GM12865 (cell line): ENCODE results near the gene NOBOX.

Experiments
- DNase-seq: peaks from one replicate; pipeline ENCODE4 v3.0.0; 2010; ENCODE audit warnings: low read depth
- H3K4me3 ChIP-seq: 2 replicates; pipeline ENCODE4 v1.5.1; 2011; ENCODE audit warnings: mild to moderate bottlenecking, low read depth, low read length, control low read depth
- TF ChIP-seq, protein P1 (sequence below): IDR thresholded peaks from 2 replicates; pipeline ENCODE4 v1.5.1; 2011; ENCODE audit warnings: low read length, control low read depth, low read depth, inconsistent platforms; ENCODE audit not compliant: insufficient read depth; ENCODE audit errors: missing control alignments

Gene NOBOX

GRCh38 chr7:144403649-144404061 lies at the start of gene NOBOX:
Gene NOBOX (minus strand): TSS chr7:144403693.
- no peak within 1 kb of the TSS for H3K4me3 ChIP-seq
- TF ChIP-seq, protein P1, sequence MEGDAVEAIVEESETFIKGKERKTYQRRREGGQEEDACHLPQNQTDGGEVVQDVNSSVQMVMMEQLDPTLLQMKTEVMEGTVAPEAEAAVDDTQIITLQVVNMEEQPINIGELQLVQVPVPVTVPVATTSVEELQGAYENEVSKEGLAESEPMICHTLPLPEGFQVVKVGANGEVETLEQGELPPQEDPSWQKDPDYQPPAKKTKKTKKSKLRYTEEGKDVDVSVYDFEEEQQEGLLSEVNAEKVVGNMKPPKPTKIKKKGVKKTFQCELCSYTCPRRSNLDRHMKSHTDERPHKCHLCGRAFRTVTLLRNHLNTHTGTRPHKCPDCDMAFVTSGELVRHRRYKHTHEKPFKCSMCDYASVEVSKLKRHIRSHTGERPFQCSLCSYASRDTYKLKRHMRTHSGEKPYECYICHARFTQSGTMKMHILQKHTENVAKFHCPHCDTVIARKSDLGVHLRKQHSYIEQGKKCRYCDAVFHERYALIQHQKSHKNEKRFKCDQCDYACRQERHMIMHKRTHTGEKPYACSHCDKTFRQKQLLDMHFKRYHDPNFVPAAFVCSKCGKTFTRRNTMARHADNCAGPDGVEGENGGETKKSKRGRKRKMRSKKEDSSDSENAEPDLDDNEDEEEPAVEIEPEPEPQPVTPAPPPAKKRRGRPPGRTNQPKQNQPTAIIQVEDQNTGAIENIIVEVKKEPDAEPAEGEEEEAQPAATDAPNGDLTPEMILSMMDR: no peak
- DNase-seq: no peak

DNA sequence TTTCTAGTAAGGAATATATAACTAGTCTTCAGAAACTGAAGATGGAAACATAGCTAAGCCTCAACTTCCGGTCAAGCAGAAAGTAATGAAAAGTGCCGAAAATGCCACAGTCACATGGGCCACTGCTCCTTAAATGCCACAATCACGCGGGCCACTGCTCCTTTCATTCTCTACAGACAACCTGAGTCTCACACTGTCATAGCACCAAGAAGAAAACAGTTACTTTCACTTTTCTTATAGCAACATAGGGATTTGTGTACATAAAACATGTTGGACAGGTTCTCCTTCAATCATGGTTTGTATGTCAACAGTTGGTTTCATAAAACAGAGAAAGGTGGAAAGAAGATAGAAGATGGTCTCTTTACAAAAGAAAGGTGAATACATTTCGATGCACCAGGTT lies 48.6 kb upstream of the NOBOX start:
- peak; percentile 24 for DNase-seq
- H3K4me3 ChIP-seq: no peak overlapping the region
- TF ChIP-seq, protein P1: no peak

DNA sequence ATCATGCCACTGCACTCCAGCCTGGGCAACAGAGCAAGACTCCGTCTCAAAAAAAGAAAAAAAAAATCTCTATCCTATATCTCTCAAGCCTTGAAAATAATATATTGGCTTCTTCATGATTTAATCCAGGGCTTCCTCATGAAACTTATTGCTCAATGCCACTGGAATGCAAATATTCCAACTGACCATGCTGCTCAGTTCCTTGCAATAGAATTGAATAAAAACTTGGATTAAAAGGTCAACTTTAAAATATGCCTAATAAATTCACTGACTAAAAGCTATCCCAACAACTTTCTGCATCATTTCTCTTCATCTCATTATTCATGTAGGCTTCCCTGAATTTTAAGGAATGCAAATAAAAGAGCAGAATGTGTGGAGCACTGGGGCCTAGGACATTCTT lies 42.1 kb upstream of the NOBOX start:
- H3K4me3 ChIP-seq: no peak overlapping the region
- DNase-seq: no peak
- TF ChIP-seq, protein P1: no peak

DNA sequence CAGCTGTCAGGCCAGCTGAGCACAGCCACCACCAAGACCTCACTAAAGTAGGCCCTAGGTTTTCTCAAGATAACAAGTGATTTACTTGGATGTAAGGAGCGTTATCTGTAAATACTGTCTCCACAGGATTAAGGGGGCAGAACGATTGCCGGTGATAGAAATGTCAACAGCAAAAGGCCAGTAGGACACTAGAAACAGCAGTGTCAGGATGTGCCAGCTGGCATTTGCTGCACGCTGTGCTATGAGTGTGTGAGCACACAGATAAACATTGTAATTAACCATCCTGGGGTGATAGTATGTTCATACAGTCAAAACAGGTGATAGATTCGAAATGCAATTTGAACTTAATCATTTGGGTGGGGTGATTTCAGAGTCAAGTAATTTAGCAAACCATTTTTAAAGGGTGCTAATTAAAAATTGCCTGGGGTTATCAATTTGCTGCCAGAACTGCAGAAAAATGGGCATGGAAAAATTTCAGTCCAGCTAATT lies 36.3 kb upstream of the NOBOX start:
- DNase-seq: no peak
- H3K4me3 ChIP-seq: no peak overlapping the region
- TF ChIP-seq, protein P1: no peak

GRCh38 chr7:144438759-144439158 lies 35.3 kb upstream of the NOBOX start:
- TF ChIP-seq, protein P1: no peak
- DNase-seq: no peak
- no peak overlapping the region for H3K4me3 ChIP-seq

GRCh38 chr7:144437370-144438191 lies 34.1 kb upstream of the NOBOX start:
- peak; percentile 72 for DNase-seq
- no peak overlapping the region for H3K4me3 ChIP-seq
- TF ChIP-seq, protein P1: peak; percentile 51

- no peak overlapping the region for H3K4me3 ChIP-seq
- TF ChIP-seq, protein P1: no peak
- no peak for DNase-seq
Observed at GRCh38 chr7:144436500-144436899, 33.0 kb upstream of the NOBOX start.
